SK-N-MC (cell line): ENCODE data around the gene CACNB3.
"Not testable (repeated sequence)": the region's sequence is repeated elsewhere in the genome, so short reads cannot be mapped to it uniquely, and the experiment has no call there.

Source experiments
- DNase-seq: peaks from one replicate; pipeline ENCODE4 v3.0.0-alpha.2; 2011; ENCODE audit warnings: low read depth, low spot score
- H3K27ac ChIP-seq: fragments of 200-600 bp; sonication (generic); 2 replicates; pipeline ENCODE4 v1.5.1; 2016; ENCODE audit warnings: mixed run types
- H3K36me3 ChIP-seq: fragments of 200-600 bp; sonication (generic); 2 replicates; pipeline ENCODE4 v1.6.1; 2017; ENCODE audit warnings: antibody characterized with exemption, low read length, mixed read lengths; ENCODE audit not compliant: insufficient read depth
- H3K4me3 ChIP-seq: fragments of 200-600 bp; sonication (generic); 2 replicates; pipeline ENCODE4 v1.5.1; 2016
- H3K9ac ChIP-seq: fragments of 200-600 bp; sonication (generic); 2 replicates; pipeline ENCODE4 v1.8.0; 2017; ENCODE audit warnings: mixed run types, mixed read lengths; ENCODE audit not compliant: insufficient read length
- H3K9me3 ChIP-seq: fragments of 200-600 bp; sonication (generic); 2 replicates; pipeline ENCODE4 v1.6.1; 2017; ENCODE audit warnings: low read depth, mild to moderate bottlenecking, antibody characterized with exemption, low read length, moderate library complexity, mixed read lengths
- EZH2 ChIP-seq: fragments of 200-600 bp; sonication (generic); IDR thresholded peaks from one replicate; pipeline ENCODE4 v1.6.1; 2017; ENCODE audit warnings: antibody characterized with exemption
- FOXP2 ChIP-seq: optimal IDR thresholded peaks from 2 replicates; pipeline ENCODE3; 2011; ENCODE audit warnings: mild to moderate bottlenecking, moderate library complexity; ENCODE audit not compliant: insufficient read depth; ENCODE audit errors: extremely low read length, control extremely low read depth
- POLR2AphosphoS5 ChIP-seq: IDR thresholded peaks from 2 replicates; pipeline ENCODE4 v1.6.1; 2012; ENCODE audit warnings: mild to moderate bottlenecking, low read depth, low read length, borderline replicate concordance

The CACNB3 gene

DNA sequence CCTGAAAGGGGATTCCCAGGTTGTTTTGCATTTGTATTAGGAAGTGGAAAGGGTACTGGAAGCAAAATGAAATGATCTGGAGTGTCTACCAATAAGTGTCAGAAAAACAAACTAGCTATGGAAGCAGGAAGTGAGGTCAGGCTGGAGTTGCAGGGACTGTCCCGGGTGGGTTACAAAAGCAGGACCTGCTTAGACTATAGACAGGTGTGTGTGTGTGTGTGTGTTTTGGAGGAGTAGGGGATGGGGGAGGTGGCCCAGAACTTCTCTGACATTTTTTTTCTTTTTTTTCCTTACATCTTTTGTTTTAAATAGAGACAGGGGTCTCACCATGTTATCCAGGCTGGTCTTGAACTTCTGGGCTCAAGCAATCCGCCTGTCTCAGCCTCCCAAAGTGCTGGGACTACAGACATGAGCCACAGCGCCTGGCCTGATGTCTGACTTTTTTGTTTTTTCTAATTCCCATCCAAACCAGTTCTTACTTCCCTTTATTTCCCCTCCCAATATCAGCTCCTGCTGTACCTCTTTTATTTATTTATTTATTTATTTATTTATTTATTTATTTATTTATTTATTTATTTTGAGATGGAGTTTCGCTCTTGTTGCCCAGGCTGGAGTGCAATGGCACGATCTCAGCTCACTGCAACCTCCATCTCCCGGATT lies 47.9 kb downstream of the CACNB3 start:
- no peak for TF ChIP-seq FOXP2
- no peak for TF ChIP-seq EZH2
- no peak for TF ChIP-seq POLR2AphosphoS5
- Histone ChIP-seq H3K9ac (no peak overlapping the region), H3K27ac (no peak overlapping the region)

DNA sequence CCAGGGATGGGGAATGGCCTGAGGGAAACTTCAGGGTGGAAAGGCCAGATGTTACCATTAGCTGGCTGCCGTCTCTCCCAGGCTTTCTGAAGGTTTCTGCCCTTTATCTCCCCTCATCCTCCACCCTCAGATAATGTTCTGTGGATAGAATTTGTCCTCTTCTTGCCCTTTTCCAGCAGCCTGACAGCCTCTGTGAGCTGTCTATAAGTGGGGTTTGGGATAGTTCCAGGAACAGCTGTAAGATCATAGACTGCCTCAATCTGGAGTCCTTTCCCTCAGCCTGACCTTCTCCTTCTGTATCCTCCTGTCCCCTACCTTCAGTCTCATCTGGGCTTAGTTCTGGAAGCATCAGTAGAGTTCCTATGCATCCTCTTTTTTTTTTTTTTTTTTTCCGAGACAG lies 50.2 kb downstream of the CACNB3 start:
- DNase-seq: no peak
- Histone ChIP-seq H3K27ac (no peak overlapping the region), H3K9me3 (no peaks in the 10 kb centered on the region), H3K36me3 (no peaks in the 10 kb centered on the region), H3K4me3 (no peak overlapping the region), H3K9ac (no peak overlapping the region)
- no peak for TF ChIP-seq EZH2
- no peak for TF ChIP-seq POLR2AphosphoS5
- no peak for TF ChIP-seq FOXP2

More for the DNA sequence above, 47.9 kb downstream of the CACNB3 start:
- H3K36me3 ChIP-seq: no peaks in the 10 kb centered on the region
- DNase-seq: no peak
- H3K4me3 ChIP-seq: peak overlapping the region; percentile 79
- no peaks in the 10 kb centered on the region for H3K9me3 ChIP-seq

DNA sequence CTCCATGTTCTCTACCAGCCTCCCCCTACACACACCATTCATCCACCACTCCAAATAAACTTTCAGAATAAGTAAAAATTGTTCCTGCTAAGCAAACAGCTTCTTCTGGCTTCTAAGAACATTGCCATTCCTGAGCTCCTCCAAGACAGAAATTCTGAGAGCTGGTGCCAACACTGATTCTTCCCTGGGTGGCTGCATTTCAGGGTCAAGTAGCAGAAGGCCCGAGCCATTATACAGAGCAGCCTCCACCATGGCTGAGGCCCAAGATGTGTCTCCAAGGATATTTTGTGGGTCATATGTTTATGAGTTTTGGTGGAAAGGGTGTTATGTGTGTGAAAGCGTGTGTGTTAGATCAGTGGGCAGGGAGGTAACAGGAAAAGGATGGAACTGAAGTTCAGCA lies 50.9 kb downstream of the CACNB3 start:
- no peaks in the 10 kb centered on the region for H3K36me3 ChIP-seq
- H3K4me3 ChIP-seq: no peak overlapping the region
- no peak for DNase-seq
- TF ChIP-seq POLR2AphosphoS5: no peak
- TF ChIP-seq FOXP2: no peak
- no peak for TF ChIP-seq EZH2
- H3K27ac ChIP-seq: no peak overlapping the region
- H3K9me3 ChIP-seq: no peaks in the 10 kb centered on the region
- no peak overlapping the region for H3K9ac ChIP-seq

DNA sequence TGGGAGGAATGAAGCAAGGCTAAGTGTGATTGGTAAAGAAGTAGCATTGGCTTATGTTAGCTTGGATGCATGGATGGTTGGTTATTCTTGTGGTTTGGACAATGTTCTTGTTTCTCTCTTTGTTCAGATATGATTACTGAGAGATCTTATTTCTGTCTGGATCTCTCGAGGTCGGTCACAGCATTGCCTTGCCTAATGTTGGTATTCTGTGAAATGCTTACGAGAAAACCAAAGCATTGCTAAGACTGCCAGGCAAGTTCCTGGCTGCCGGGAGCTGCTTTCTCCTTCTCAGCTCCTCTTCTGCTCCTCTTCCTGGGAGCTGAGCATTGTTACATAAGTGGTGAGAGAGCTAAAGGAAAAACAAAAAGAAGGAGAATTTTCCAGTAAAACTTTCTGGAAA lies 54.8 kb downstream of the CACNB3 start:
- DNase-seq: no peak
- H3K4me3 ChIP-seq: no peak overlapping the region
- no peak overlapping the region for H3K27ac ChIP-seq
- TF ChIP-seq FOXP2: no peak
- no peak for TF ChIP-seq POLR2AphosphoS5
- no peak for TF ChIP-seq EZH2
- H3K36me3 ChIP-seq: no peaks in the 10 kb centered on the region
- H3K9ac ChIP-seq: no peak overlapping the region
- no peaks in the 10 kb centered on the region for H3K9me3 ChIP-seq

DNA sequence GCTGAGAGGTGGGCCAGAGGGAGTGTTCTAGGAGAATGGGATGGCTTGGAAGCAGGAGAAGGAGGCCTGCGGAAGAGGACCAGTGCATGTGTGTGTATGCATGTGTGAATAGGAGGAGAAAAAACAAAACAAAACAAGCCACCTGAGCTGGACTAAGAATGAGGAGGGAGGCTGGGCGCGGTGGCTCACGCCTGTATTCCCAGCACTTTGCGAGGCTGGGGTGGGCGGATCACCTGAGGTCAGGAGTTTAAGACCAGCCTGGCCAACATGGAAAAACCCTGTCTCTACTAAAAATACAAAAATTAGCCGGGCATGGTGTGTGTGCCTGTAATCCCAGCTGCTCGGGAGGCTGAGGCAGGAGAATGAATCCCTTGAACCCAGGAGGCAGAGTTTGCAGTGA lies 55.2 kb downstream of the CACNB3 start:
- H3K36me3 ChIP-seq, H3K27ac ChIP-seq, DNase-seq, H3K9me3 ChIP-seq, H3K9ac ChIP-seq, H3K4me3 ChIP-seq: not testable (repeated sequence)

DNA sequence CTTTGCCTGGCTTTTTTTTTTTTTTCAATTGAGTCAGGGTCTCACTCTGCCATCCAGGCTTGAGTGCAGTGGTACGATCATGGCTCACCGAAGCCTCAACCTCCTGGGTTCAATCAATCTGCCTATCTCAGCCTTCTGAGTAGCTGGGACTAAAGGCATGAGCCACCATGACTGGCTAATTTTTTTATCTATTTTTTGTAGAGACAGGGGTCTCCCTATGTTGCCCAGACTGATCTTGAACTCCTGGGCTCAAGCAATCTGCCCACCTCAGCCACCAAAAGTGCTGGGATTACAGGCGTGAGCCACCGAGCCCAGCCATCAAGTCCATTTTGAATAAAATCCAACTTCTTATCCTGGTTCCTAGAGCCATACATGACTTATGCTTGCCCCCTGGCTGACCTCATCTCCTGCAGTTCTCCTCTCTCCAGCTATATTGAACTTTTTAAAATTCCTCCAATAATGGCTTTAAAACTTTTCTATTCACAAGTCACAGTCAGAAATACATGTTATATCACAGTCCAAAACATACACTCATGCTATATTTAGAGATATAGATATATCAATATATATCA lies 57.7 kb downstream of the CACNB3 start:
- Histone ChIP-seq H3K9ac (no peak overlapping the region), H3K27ac (no peak overlapping the region), H3K4me3 (no peak overlapping the region), H3K9me3 (no peaks in the 10 kb centered on the region), H3K36me3 (no peaks in the 10 kb centered on the region)
- no peak for DNase-seq
- TF ChIP-seq POLR2AphosphoS5 (no peak), FOXP2 (no peak), EZH2 (no peak)
